GM10266 (cell line): Measurements from ENCODE around the gene FARSA.
A peak's percentile ranks its signal among the peaks of the same experiment; 100 is the strongest.
"Not testable (repeated sequence)": the region's sequence is repeated elsewhere in the genome, so short reads cannot be mapped to it uniquely, and the experiment has no call there.

Experiments used
- DNase-seq: peaks from one replicate; pipeline ENCODE4 v3.0.0; 2012; ENCODE audit errors: extremely low spot score
- TF ChIP-seq, protein P1 (sequence below): IDR thresholded peaks from 2 replicates; pipeline ENCODE4 v1.5.1; 2012; ENCODE audit warnings: mild to moderate bottlenecking, low read depth; ENCODE audit not compliant: control insufficient read depth, insufficient read depth; ENCODE audit errors: missing control alignments

FARSA gene

DNA sequence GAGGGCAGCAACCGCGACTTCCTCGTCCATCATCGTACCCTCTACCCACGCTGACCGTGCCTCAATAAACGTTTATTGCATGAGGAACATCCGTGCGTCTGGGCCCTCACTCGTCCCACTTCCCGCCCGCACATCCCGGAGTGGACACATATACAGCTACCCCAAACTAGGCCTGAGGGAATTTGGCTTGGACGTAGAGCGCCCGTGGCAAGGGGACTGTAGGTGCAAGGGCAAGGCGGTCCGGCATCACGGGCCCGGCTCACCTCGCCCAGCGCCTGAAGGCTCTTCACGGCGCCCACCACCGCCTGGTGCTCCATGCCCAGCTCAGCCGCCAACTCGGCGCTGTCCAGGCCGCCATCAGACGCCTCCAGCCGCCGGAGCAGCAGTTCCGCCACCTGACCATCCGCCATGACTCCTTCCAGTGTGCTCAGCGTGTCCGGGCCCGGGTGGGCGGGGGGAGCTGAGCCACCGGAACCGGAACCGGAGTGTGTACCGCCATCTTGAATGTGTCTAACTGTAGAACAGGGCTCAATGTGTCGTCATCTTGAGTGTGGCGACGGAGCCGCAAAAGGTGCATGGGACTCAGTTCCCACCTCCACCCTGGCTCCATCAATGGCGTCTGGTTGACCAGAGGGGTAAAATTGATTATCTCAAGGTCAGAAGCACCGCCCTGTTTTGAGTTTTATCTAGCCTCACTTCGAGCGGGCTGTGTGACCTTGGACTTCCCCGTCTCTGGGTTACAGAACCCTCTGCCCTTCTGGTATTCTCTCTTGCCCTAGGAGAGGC lies at the start of gene FARSA:
Gene FARSA, minus strand, starts transcription at position 425 of the 786 bp plus-strand sequence. Its CDS starts 15 bp downstream, at position 410.
- DNase-seq, result peak; percentile 91

DNA sequence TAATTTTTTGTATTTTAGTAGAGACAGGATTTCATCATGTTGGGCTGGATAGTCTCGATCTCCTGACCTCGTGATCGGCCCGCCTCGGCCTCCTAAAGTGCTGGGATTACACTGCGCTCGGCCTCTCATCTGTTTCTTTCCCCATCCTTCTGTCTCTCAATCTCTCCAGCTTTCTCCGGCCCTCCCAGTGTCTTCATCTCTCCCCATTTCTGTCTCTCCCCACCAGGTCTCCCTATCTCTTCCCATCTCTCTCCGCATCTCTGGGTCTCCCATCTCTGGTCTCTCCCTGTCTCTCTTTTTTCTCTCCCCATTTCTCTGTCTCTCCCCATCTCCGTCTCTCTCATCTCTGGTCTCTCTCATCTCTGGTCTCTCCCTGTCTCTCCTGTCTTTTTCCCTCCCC lies 49.6 kb upstream of the FARSA start:
- no peak for DNase-seq
- TF ChIP-seq, protein P1, sequence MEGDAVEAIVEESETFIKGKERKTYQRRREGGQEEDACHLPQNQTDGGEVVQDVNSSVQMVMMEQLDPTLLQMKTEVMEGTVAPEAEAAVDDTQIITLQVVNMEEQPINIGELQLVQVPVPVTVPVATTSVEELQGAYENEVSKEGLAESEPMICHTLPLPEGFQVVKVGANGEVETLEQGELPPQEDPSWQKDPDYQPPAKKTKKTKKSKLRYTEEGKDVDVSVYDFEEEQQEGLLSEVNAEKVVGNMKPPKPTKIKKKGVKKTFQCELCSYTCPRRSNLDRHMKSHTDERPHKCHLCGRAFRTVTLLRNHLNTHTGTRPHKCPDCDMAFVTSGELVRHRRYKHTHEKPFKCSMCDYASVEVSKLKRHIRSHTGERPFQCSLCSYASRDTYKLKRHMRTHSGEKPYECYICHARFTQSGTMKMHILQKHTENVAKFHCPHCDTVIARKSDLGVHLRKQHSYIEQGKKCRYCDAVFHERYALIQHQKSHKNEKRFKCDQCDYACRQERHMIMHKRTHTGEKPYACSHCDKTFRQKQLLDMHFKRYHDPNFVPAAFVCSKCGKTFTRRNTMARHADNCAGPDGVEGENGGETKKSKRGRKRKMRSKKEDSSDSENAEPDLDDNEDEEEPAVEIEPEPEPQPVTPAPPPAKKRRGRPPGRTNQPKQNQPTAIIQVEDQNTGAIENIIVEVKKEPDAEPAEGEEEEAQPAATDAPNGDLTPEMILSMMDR, result no peak

More for the DNA sequence above, at the start of gene FARSA:
- TF ChIP-seq, protein P1, result no peak

DNA sequence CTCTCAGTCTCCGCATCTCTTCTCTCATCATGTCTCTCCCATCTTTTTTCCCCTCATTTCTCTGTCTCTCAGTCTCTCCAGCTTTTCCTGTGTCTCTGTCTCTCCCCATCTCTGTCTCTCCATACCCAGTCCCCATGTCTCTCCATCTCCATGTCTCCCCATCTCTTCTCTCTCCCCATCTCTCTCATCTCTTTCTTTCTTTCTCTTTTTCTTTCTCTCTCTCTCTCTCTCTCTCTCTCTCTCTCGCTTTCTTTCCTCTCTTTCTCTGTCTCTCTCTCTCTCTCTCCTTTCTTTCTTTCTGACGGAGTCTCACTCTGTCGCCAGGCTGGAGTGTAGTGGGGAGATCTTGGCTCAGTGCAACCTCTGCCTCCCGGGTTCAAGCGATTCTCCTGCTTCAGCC lies 49.1 kb upstream of the FARSA start:
- DNase-seq, result no peak

DNA sequence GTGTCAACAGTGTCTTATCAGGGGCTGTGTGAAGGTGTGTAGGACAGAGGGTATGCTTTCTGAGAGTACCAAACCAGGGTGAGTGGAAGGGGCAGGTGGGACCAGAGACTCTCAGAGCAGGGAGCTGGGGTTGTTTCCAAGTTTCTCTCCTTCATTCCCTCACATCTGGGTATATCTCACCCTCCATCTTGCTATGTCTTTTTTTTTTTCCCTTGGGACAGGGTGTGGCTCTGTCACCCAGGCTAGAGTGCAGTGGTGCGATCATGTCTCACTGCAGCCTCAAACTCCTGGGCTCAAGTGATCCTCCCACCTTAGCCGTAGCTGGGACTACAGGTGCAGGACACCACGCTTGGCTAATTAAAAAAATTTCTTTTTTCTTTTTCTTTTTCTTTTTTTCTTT lies 46.5 kb upstream of the FARSA start:
- TF ChIP-seq, protein P1, result no peak

More for the DNA sequence above, 49.1 kb upstream of the FARSA start:
- TF ChIP-seq, protein P1, result no peak

GRCh38 chr19:12976109-12976508 lies 42.6 kb upstream of the FARSA start:
- DNase-seq, result not testable (repeated sequence)

More for the DNA sequence above, 46.5 kb upstream of the FARSA start:
- DNase-seq, result no peak

DNA sequence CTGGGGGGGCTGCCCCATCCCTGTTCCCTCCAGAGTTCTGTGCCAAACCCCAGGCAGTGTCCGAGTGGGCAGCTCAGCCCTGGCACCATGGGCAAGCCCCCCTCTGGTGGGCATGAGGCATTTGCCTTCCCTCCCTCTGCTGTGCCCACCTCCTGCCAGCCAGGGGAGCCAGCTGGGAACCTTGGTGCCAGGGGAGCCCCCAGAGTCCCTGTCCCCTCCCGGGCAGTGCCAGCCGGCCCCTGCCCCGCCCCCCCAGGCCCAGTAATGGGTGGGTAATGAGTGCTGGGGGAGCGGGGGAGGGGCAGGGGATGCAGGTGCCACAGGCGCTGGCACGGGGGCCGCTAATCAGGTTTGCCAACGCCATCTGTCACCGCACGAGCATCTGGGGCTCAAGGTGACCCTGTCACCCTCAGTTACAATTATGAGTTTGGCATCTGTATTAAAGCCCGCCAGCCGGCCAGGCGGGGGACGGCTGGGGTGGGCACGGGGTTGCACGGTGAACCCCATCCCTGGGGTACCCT lies 41.8 kb upstream of the FARSA start:
- DNase-seq, result no peak
- TF ChIP-seq, protein P1, result no peak

- TF ChIP-seq, protein P1, result no peak
- no peak for DNase-seq
These were observed 41.0 kb upstream of the FARSA start for GRCh38 chr19:12974301-12975220.
